PC-3 (cell line): Measurements from ENCODE around the gene ZNF384.

Experiments
- EZH2 ChIP-seq: fragments of 300-600 bp; sonication (generic); IDR thresholded peaks from one replicate; pipeline ENCODE4 v1.6.1; 2017; ENCODE audit warnings: antibody characterized with exemption, mild to moderate bottlenecking, low read length; ENCODE audit not compliant: unreplicated experiment
- EZH2phosphoT487 ChIP-seq: fragments of 300-600 bp; sonication (generic); IDR thresholded peaks from 2 replicates; pipeline ENCODE4 v1.6.1; 2018; ENCODE audit warnings: mild to moderate bottlenecking, antibody characterized with exemption, low read length, borderline replicate concordance
- TF ChIP-seq, protein P1 (sequence below): fragments of 300-600 bp; sonication (generic); conservative IDR thresholded peaks from 2 replicates; pipeline ENCODE4 v1.5.1; 2017; ENCODE audit warnings: antibody characterized with exemption, low read depth, mild to moderate bottlenecking, low read length

DNA sequence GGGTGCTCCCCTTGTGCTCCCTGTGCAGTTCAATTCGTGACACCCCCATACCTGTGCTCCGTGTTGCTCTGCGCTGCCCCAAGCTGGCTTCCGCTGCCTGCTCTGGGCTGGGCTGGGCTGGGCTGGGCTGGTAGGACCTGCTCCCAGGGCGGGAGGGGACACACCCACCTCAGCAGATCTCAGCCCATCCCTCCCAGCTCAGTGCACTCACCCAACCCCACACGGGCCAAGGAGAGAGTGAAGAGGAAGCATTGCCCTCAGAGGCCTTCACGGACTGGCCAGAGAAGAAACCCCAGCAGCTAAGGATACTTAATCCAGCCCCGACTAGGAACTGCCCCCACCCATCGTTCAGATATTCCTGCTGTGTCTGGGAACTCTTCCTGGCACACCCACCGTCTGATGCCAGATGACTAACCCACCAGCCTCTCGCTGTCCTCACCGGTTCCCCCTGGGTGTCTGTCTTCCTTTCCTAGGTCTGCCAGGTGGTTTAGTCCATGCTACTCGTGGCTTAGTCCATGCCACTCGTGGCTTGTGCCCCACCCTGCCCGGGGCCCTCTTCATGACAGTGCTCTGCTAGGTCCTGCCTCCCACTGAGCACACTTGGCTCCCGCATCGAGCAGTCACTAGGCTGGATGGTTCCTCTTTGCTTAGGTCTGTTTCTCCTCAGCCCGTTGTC lies 53.2 kb downstream of the ZNF384 start, which contains the start of gene LPAR5:
- TF ChIP-seq, protein P1, sequence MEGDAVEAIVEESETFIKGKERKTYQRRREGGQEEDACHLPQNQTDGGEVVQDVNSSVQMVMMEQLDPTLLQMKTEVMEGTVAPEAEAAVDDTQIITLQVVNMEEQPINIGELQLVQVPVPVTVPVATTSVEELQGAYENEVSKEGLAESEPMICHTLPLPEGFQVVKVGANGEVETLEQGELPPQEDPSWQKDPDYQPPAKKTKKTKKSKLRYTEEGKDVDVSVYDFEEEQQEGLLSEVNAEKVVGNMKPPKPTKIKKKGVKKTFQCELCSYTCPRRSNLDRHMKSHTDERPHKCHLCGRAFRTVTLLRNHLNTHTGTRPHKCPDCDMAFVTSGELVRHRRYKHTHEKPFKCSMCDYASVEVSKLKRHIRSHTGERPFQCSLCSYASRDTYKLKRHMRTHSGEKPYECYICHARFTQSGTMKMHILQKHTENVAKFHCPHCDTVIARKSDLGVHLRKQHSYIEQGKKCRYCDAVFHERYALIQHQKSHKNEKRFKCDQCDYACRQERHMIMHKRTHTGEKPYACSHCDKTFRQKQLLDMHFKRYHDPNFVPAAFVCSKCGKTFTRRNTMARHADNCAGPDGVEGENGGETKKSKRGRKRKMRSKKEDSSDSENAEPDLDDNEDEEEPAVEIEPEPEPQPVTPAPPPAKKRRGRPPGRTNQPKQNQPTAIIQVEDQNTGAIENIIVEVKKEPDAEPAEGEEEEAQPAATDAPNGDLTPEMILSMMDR, result no peak
- TF ChIP-seq EZH2, result no peak
- TF ChIP-seq EZH2phosphoT487, result no peak
